Stomach (tissue), 4 donors: Measurements from ENCODE around the gene LRMDA.

ENCODE experiments used
- CTCF ChIP-seq, 7 experiments: fragments of 450-650 bp in 4 of 7; fragments of 200-600 bp in 3 of 7; sonication (generic) in 3 of 7; IDR thresholded peaks; one replicate each; pipeline ENCODE4 v1.5.1; 2016 to 2019; ENCODE audit warnings: antibody characterized with exemption in 7 of 7, control low read depth in 2 of 7, mild to moderate bottlenecking in 1 of 7
- EP300 ChIP-seq: sonication (generic); formaldehyde crosslinking; IDR thresholded peaks from one replicate; pipeline ENCODE4 v1.6.1; 2017; ENCODE audit warnings: antibody characterized with exemption
- POLR2A ChIP-seq, 4 donors: fragments of 450-650 bp; IDR thresholded peaks; one replicate each; pipeline ENCODE4 v1.6.1; 2016; ENCODE audit warnings: antibody characterized with exemption in 4 of 4, control low read depth in 2 of 4, mild to moderate bottlenecking in 1 of 4, moderate library complexity in 1 of 4

DNA sequence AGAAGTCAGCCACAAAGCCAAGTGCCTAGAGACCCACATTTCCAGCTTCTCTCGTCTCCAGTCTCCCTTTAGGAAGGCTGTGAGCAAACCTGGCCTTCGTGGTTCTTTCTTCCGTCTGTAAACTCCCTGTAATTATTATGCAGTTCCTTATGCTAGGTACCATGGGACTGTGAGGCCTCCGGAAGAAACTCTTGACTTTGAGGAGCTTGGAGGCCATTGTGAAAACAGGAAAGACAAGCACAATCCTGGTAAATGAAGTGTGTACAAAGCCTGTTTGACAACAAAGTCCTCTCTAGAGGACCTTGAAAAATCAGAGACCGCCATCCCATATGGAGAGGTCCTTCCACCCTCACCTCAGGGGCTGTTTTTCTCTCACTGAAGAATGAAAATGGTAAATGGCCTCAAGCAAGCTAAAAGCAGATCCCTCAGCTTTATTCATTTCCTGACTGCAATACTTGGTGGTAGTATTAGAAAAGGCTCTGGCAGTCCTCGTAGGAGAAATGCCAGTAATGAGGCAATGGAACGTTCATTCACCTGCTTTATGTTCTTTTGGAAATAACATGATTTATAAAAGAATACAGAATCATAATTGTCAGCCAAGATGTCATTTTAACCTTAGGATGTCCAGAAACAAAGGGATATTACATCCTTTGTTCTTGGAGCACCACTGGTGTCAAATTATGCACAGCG is 926.4 kb downstream of the LRMDA start:
- TF ChIP-seq CTCF (IDR thresholded peaks at IDR 0.05), result no peak
- no peak for TF ChIP-seq EP300
- TF ChIP-seq POLR2A (IDR thresholded peaks at IDR 0.05), result no peak
